K562 (cell line): ENCODE results near the gene DIPK1A. TPM values are rescaled to one million over a fixed set of nuclear protein-coding genes. Genes with fewer than 3 reads are reported as not detected.

Experiments used
- ATAC-seq: fragments of 200-7000 bp; cut with Tn5 transposase; 3 replicates; pipeline ENCODE4 v1.9.1; 2020; ENCODE audit warnings: moderate library complexity
- BruUV-seq: library from RNA; stranded (reverse); fragments of 400-500 nt; replicated peaks from 2 replicates; lab custom pipeline; 2021; lab: Mats Ljungman, UMichigan
- CTCF ChIA-PET: fragments of 300-600 bp; formaldehyde crosslinking; extraction: SDS; loops from one replicate; lab custom pipeline; 2021; ENCODE audit warnings: low intra/inter-chr PET ratio; lab: Yijun Ruan, JAX
- POLR2A ChIA-PET: fragments of 300-600, 350-650 bp; sonication (Branson Sonifier 250); formaldehyde crosslinking; extraction: SDS; loops from one replicate; lab custom pipeline; 2021; ENCODE audit warnings: antibody characterized with exemption, inconsistent platforms; lab: Yijun Ruan, JAX
- DNase-seq, 4 experiments: peaks; one replicate each; pipeline versions ENCODE4 v3.0.0 to v3.0.0-alpha.2; 2011 to 2018; ENCODE audit warnings: low spot score in 3 of 4, mixed read lengths in 3 of 4; ENCODE audit errors: extremely low read depth in 1 of 4
- FAIRE-seq: peaks from 2 replicates; lab custom pipeline; 2011; peaks lifted over from hg19 to GRCh38; lab: Jason Lieb, UNC
- H2AFZ ChIP-seq: 2 replicates; pipeline ENCODE4 v1.6.0; 2011; ENCODE audit warnings: low read depth, low read length, control low read depth, inconsistent platforms
- H3K27ac ChIP-seq: fragments of 200-600 bp; 3 replicates; pipeline ENCODE4 v1.8.0; 2011; ENCODE audit warnings: low read depth, mild to moderate bottlenecking, control low read depth, inconsistent platforms, low read length, moderate library complexity, mixed read lengths; ENCODE audit errors: extremely low read depth
- H3K27me3 ChIP-seq, 2 experiments: fragments of 300-600 bp in 1 of 2; 2 replicates in 1 of 2; 3 replicates in 1 of 2; pipeline versions ENCODE4 v1.6.0 to v1.8.0; 2011; ENCODE audit warnings: inconsistent platforms in 2 of 2, low read length in 2 of 2, mild to moderate bottlenecking in 1 of 2, mixed read lengths in 1 of 2, moderate library complexity in 1 of 2; ENCODE audit not compliant: control insufficient read depth in 2 of 2, insufficient read depth in 2 of 2
- H3K36me3 ChIP-seq: fragments of 300-600 bp; 3 replicates; pipeline ENCODE4 v1.8.0; 2011; ENCODE audit warnings: mild to moderate bottlenecking, low read length, inconsistent platforms; ENCODE audit not compliant: control insufficient read depth, insufficient read depth
- H3K4me1 ChIP-seq, 2 experiments: fragments of 200-600 bp in 1 of 2; replicated peaks in 1 of 2; 2 replicates in 1 of 2; 3 replicates in 1 of 2; pipeline versions ENCODE4 v1.5.1 to v1.8.0; 2011; ENCODE audit warnings: inconsistent platforms in 2 of 2, low read length in 2 of 2, mild to moderate bottlenecking in 1 of 2, mixed read lengths in 1 of 2, moderate library complexity in 1 of 2; ENCODE audit not compliant: control insufficient read depth in 2 of 2, insufficient read depth in 2 of 2
- H3K4me2 ChIP-seq: 2 replicates; pipeline ENCODE4 v1.6.1; 2011; ENCODE audit warnings: low read length, control low read depth, inconsistent platforms, mixed read lengths; ENCODE audit not compliant: insufficient read depth
- H3K4me3 ChIP-seq: fragments of 200-600 bp; sonication (generic), shearing (Covaris generic); 2 replicates; pipeline ENCODE4 v1.5.1; 2016; ENCODE audit warnings: control low read depth, inconsistent platforms
- H3K79me2 ChIP-seq: fragments of 200-600 bp; 3 replicates; pipeline ENCODE4 v1.8.0; 2011; ENCODE audit warnings: low read length, inconsistent platforms; ENCODE audit not compliant: control insufficient read depth, insufficient read depth
- H3K9ac ChIP-seq, 2 experiments: 2 replicates each; pipeline versions ENCODE4 v1.6.0 to v1.6.1; 2011; ENCODE audit warnings: low read depth in 2 of 2, low read length in 2 of 2, control low read depth in 1 of 2, inconsistent platforms in 1 of 2, mild to moderate bottlenecking in 1 of 2, mixed read lengths in 1 of 2; ENCODE audit not compliant: insufficient read depth in 1 of 2
- H3K9me1 ChIP-seq: one replicate; pipeline ENCODE4 v1.6.0; 2011; ENCODE audit warnings: inconsistent platforms, mild to moderate bottlenecking, low read length, moderate library complexity; ENCODE audit not compliant: control insufficient read depth, insufficient read depth
- H3K9me3 ChIP-seq: replicated peaks from 2 replicates; pipeline ENCODE4 v1.5.1; 2011; ENCODE audit warnings: low read depth, low read length, inconsistent platforms; ENCODE audit not compliant: control insufficient read depth, insufficient read depth
- H4K20me1 ChIP-seq: replicated peaks from 2 replicates; pipeline ENCODE4 v1.6.1; 2011; ENCODE audit warnings: low read length, inconsistent platforms, mixed read lengths; ENCODE audit not compliant: control insufficient read depth, insufficient read depth
- C11orf30 ChIP-seq: fragments of 450-650 bp; IDR thresholded peaks from 2 replicates; pipeline ENCODE4 v1.6.1; 2016; ENCODE audit warnings: low read depth, mild to moderate bottlenecking
- HES1 ChIP-seq: fragments of 450-650 bp; IDR thresholded peaks from 2 replicates; pipeline ENCODE4 v1.6.1; 2016; ENCODE audit warnings: low read depth, mild to moderate bottlenecking, moderate library complexity
- NFYB ChIP-seq: IDR thresholded peaks from 2 replicates; pipeline ENCODE4 v1.6.1; 2011; ENCODE audit warnings: mild to moderate bottlenecking, moderate library complexity; ENCODE audit not compliant: insufficient read length; ENCODE audit errors: extremely low read depth
- SAFB ChIP-seq: fragments of 200-400 bp; formaldehyde crosslinking; IDR thresholded peaks from 2 replicates; pipeline ENCODE4 v1.6.1; 2017; ENCODE audit warnings: low read depth, low read length, borderline replicate concordance
- SUPT5H ChIP-seq: fragments of 450-650 bp; IDR thresholded peaks from 2 replicates; pipeline ENCODE4 v1.6.1; 2016
- ZNF239 ChIP-seq: fragments of 250-450 bp; sonication (Bioruptor Pico); IDR thresholded peaks from 2 replicates; pipeline ENCODE4 v1.4.0; 2020; ENCODE audit warnings: mild to moderate bottlenecking
- ZNF316 ChIP-seq: fragments of 450-650 bp; IDR thresholded peaks from 2 replicates; pipeline ENCODE4 v1.6.1; 2016
- WGBS: fragments of 100-300 bp; shearing (Covaris generic); methylation state at CpG from one replicate; pipeline ENCODE4 v1.1.6; 2016; ENCODE audit warnings: low coverage, mixed read lengths; ENCODE audit not compliant: insufficient coverage; ENCODE audit errors: missing lambda C conversion rate; 5-methylcytosine and 5-hydroxymethylcytosine counted together
- in situ Hi-C: fragments of 300-500 bp; cut with MboI; formaldehyde crosslinking; loops from 4 replicates; pipeline ENCODE4 v1.15.0; 2018; ENCODE audit warnings: inconsistent platforms, mixed read lengths
- intact Hi-C: fragments of 100-400 bp; cut with micrococcal nuclease; formaldehyde crosslinking; loops from 2 replicates; pipeline ENCODE4 v1.14.2; 2022
- polyA plus RNA-seq, 8 experiments: library from polyadenylated mRNA; depleted of rRNA in 4 of 8; stranded (reverse) in 5 of 8; unstranded in 3 of 8; fragments of >200 nt; fragmentation: Nextera tagmentation in 2 of 8; fragmentation: Illumina TruSeq in 1 of 8; extraction: Ambion mirVana in 2 of 8; extraction: Trizol in 1 of 8; gene quantifications; 2 replicates each; pipeline versions ENCODE4 v1.2.1 to v1.2.3, GENCODE V29; 2011 to 2014; ENCODE audit warnings: inconsistent platforms in 1 of 8, missing spikeins in 1 of 8
- total RNA-seq, 7 experiments: library from RNA; depleted of rRNA in 6 of 7; stranded (reverse); fragments of >200 nt in 6 of 7; fragmentation: Illumina TruSeq in 2 of 7; extraction: Trizol in 2 of 7; gene quantifications; 2 replicates each; pipeline versions ENCODE4 v1.2.1 to v1.2.3, GENCODE V29; 2011 to 2021; ENCODE audit warnings: low replicate concordance in 1 of 7

DIPK1A gene
- total and polyA plus RNA-seq, 9 of the 15 experiments (the other 6 are each of a cell fraction or from before 2014, with no cell fraction given): 0.54 to 2.5 (median 1.3) TPM

GRCh38 chr1:92817137-92817697, 144.0 kb downstream of the DIPK1A start:
- TF ChIP-seq SUPT5H (no peak), ZNF239 (CRISPR knock-in tag) (no peak), C11orf30 (peak; percentile 27; the same call in 1 of the 2 replicates), ZNF316 (peak; percentile 53; the same call in 1 of the 2 replicates), HES1 (no peak), SAFB (no peak), NFYB (no peak)
- no peaks in the 10 kb centered on the region for H3K79me2 ChIP-seq
- in situ Hi-C loops: no loop called here
- H3K27ac ChIP-seq: no peak overlapping the region
- H3K36me3 ChIP-seq: no peaks in the 10 kb centered on the region
- intact Hi-C loops: loop anchor here (10.0 kb wide), 1 partner anchor 192 kb away; no protein-coding TSS in a partner anchor
- BruUV-seq: no TSS peak
- ATAC-seq (no peak), DNase-seq (no peak), FAIRE-seq (no peak)
- no peak overlapping the region for H3K4me2 ChIP-seq
- 8% methylated on average over 1 of the region's 1 CpG for WGBS
- H4K20me1 ChIP-seq: no peaks in the 10 kb centered on the region
- H3K4me1 ChIP-seq: no peaks in the 10 kb centered on the region
- no peaks in the 10 kb centered on the region for H3K9me3 ChIP-seq
- H2AFZ ChIP-seq: 0 out of 2 replicates have a peak overlapping the region, but pooled peaks have one; percentile 75
- ChIA-PET CTCF (no interaction called here), POLR2A (no interaction called here)
- H3K4me3 ChIP-seq: no peak overlapping the region
- no peaks in the 10 kb centered on the region for H3K27me3 ChIP-seq
- no peak overlapping the region for H3K9ac ChIP-seq
- H3K9me1 ChIP-seq: no peaks in the 10 kb centered on the region
